Transverse colon (tissue), 4 donors: ENCODE data around the gene CTNNAL1. TPM values are rescaled to one million over a fixed set of nuclear protein-coding genes. Genes with fewer than 3 reads are reported as not detected.

Experiments used
- DNase-seq: peaks from one replicate; pipeline ENCODE4 v3.0.0-alpha.2; 2019
- H3K27ac ChIP-seq, 4 donors: fragments of 200-600 bp; sonication (generic); 2 replicates each; pipeline ENCODE4 v1.5.1; 2016 to 2018; ENCODE audit warnings: inconsistent platforms in 4 of 4
- H3K27me3 ChIP-seq: fragments of 200-600 bp; sonication (generic); 2 replicates; pipeline ENCODE4 v1.5.1; 2017; ENCODE audit warnings: inconsistent platforms
- H3K36me3 ChIP-seq, 4 donors: fragments of 200-600 bp; sonication (generic); 2 replicates each; pipeline ENCODE4 v1.5.1; 2017 to 2019; ENCODE audit warnings: inconsistent platforms in 4 of 4
- H3K4me1 ChIP-seq, 4 donors: fragments of 200-600 bp; sonication (generic); 2 replicates each; pipeline ENCODE4 v1.5.1; 2017 to 2020; ENCODE audit warnings: inconsistent platforms in 4 of 4
- H3K4me3 ChIP-seq, 4 donors: fragments of 200-600 bp; sonication (generic); 1 replicate in 1 of 4; 2 replicates in 3 of 4; pipeline versions ENCODE4 v1.5.1 to v1.6.1; 2017 to 2019; ENCODE audit warnings: inconsistent platforms in 4 of 4
- H3K9me3 ChIP-seq, 2 donors: fragments of 200-600 bp; sonication (generic); 2 replicates each; pipeline ENCODE4 v1.5.1; 2017 to 2019; ENCODE audit warnings: inconsistent platforms in 2 of 2
- EP300 ChIP-seq: sonication (generic); formaldehyde crosslinking; IDR thresholded peaks from one replicate; pipeline ENCODE4 v1.6.1; 2017; ENCODE audit warnings: antibody characterized with exemption, low read depth
- POLR2A ChIP-seq: fragments of 450-650 bp; IDR thresholded peaks from one replicate; pipeline ENCODE4 v1.6.1; 2016; ENCODE audit warnings: antibody characterized with exemption, mild to moderate bottlenecking, moderate library complexity
- POLR2AphosphoS5 ChIP-seq, 3 donors: sonication (generic); formaldehyde crosslinking; IDR thresholded peaks; one replicate each; pipeline ENCODE4 v1.6.1; 2016; ENCODE audit warnings: antibody characterized with exemption in 3 of 3
- WGBS, 2 donors: methylation state at CpG; one replicate each; pipeline ENCODE4 v1.1.5; 2018; ENCODE audit warnings: low coverage in 1 of 2; 5-methylcytosine and 5-hydroxymethylcytosine counted together
- in situ Hi-C, 4 donors: fragments of 200-750 bp; cut with MboI; loops; one replicate each; pipeline versions ENCODE4 v1.15.0 to v1.15.1; 2017; ENCODE audit warnings: low sequenced_read_pairs in 3 of 4, low pct_ligation_motif_present in 1 of 4, low pct_unique_long_range_greater_than_20kb in 1 of 4
- intact Hi-C: fragments of 100-400 bp; cut with DNase I; formaldehyde crosslinking; loops from one replicate; pipeline ENCODE4 v1.15.1; 2023; ENCODE audit warnings: low total_unique reads
- total RNA-seq, 4 donors: library from RNA; depleted of rRNA; stranded (reverse); fragments of >200 nt; gene quantifications; one replicate each; pipeline ENCODE4 v1.1.0, GENCODE V29; 2016
- TF ChIP-seq, protein P1 (sequence below), 5 experiments: fragments of 200-600 bp in 3 of 5; fragments of 450-650 bp in 2 of 5; sonication (generic) in 3 of 5; IDR thresholded peaks; 1 replicate in 2 of 5; 2 replicates in 3 of 5; pipeline ENCODE4 v1.5.1; 2016 to 2017; ENCODE audit warnings: antibody characterized with exemption in 5 of 5, inconsistent platforms in 3 of 5, mild to moderate bottlenecking in 2 of 5, moderate library complexity in 1 of 5

CTNNAL1 gene
- total RNA-seq, 4 donors from 2014 or later = 6.0 to 12.1 (median 8.1) TPM

DNA sequence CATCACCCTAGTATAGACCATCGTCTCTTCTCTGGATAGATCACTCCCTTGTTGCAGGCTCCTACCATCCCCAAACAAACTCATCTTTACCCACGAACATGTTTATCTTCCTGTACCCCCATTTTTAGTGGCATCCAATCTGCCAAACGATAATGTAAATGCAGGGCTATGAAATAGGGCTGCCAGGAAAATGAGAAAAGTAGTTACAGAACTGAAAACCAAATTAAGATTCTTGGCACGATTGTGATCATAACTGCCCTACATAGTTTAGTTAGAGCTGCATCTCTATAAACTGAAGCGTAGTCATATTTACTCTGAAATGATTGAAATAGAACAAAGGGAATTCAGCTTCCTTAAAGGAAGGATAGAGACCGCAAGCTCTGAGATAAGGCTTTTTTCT is 53.0 kb downstream of the CTNNAL1 start:
- Histone ChIP-seq H3K4me3 (no peak overlapping the region), H3K9me3 (no peaks in the 10 kb centered on the region), H3K27ac (no peak overlapping the region), H3K4me1 (no peaks in the 10 kb centered on the region), H3K36me3 (no peaks in the 10 kb centered on the region), H3K27me3 (no peaks in the 10 kb centered on the region)
- no peak for DNase-seq
- no peak for TF ChIP-seq EP300
- no peak for TF ChIP-seq POLR2A
- TF ChIP-seq, protein P1, sequence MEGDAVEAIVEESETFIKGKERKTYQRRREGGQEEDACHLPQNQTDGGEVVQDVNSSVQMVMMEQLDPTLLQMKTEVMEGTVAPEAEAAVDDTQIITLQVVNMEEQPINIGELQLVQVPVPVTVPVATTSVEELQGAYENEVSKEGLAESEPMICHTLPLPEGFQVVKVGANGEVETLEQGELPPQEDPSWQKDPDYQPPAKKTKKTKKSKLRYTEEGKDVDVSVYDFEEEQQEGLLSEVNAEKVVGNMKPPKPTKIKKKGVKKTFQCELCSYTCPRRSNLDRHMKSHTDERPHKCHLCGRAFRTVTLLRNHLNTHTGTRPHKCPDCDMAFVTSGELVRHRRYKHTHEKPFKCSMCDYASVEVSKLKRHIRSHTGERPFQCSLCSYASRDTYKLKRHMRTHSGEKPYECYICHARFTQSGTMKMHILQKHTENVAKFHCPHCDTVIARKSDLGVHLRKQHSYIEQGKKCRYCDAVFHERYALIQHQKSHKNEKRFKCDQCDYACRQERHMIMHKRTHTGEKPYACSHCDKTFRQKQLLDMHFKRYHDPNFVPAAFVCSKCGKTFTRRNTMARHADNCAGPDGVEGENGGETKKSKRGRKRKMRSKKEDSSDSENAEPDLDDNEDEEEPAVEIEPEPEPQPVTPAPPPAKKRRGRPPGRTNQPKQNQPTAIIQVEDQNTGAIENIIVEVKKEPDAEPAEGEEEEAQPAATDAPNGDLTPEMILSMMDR (IDR thresholded peaks at IDR 0.05) = no peak
- no peak for TF ChIP-seq POLR2AphosphoS5 (IDR thresholded peaks at IDR 0.05)
- in situ Hi-C loops (loop anchor here in 1 of 4 donors (25.0 kb wide), 1 partner anchor 98 kb away; the partner anchor contains the start of genes ACTL7A and ACTL7B), intact Hi-C loops (no loop called here)
- WGBS, 2 donors = 56 to 65% methylated on average over 6 of the region's 6 CpGs

GRCh38 chr9:108956631-108957026 is 56.7 kb downstream of the CTNNAL1 start:
- H3K36me3 ChIP-seq = no peaks in the 10 kb centered on the region
- peaks cover 0 to 6% (median 1%) of the 10 kb centered on the region in 4 donors for H3K4me1 ChIP-seq
- H3K27ac ChIP-seq = no peak overlapping the region
- no peak for DNase-seq
- H3K4me3 ChIP-seq = no peak overlapping the region
- in situ Hi-C loops (loop anchor here in 1 of 4 donors (25.0 kb wide), 1 partner anchor 94 kb away; the partner anchor contains the start of genes ACTL7A and ACTL7B), intact Hi-C loops (no loop called here)
- TF ChIP-seq, protein P1 (IDR thresholded peaks at IDR 0.05) = no peak
- TF ChIP-seq EP300 = no peak
- no peak for TF ChIP-seq POLR2A
- no peak for TF ChIP-seq POLR2AphosphoS5 (IDR thresholded peaks at IDR 0.05)
- H3K9me3 ChIP-seq = no peaks in the 10 kb centered on the region
- H3K27me3 ChIP-seq = no peaks in the 10 kb centered on the region

- Histone ChIP-seq H3K4me3 (no peak overlapping the region), H3K36me3 (no peaks in the 10 kb centered on the region), H3K9me3 (no peaks in the 10 kb centered on the region), H3K27me3 (no peaks in the 10 kb centered on the region), H3K27ac (no peak overlapping the region), H3K4me1 (peaks cover 0 to 6% (median 1%) of the 10 kb centered on the region in 4 donors)
- in situ Hi-C loops = loop anchor here in 1 of 4 donors (25.0 kb wide), 1 partner anchor 94 kb away; the partner anchor contains the start of genes ACTL7A and ACTL7B
- DNase-seq = no peak
- intact Hi-C loops = no loop called here
- WGBS, 2 donors = 76 to 83% methylated on average over 4 of the region's 4 CpGs
- TF ChIP-seq POLR2A = no peak
- TF ChIP-seq EP300 = no peak
- no peak for TF ChIP-seq POLR2AphosphoS5 (IDR thresholded peaks at IDR 0.05)
- TF ChIP-seq, protein P1 (IDR thresholded peaks at IDR 0.05) = no peak
These were observed 57.2 kb downstream of the CTNNAL1 start for GRCh38 chr9:108956022-108956630.

- WGBS, 2 donors = 0 to 2% methylated on average over 3 of the region's 3 CpGs
- TF ChIP-seq, protein P1 (IDR thresholded peaks at IDR 0.05) = peak; percentile 54 to 67 (median 63)
- TF ChIP-seq POLR2AphosphoS5 (IDR thresholded peaks at IDR 0.05) = no peak
- Histone ChIP-seq H3K4me3 (no peak overlapping the region), H3K4me1 (peaks cover 0 to 6% (median 1%) of the 10 kb centered on the region in 4 donors), H3K27ac (peak overlapping the region in 1 of 4 donors; percentile 1), H3K36me3 (no peaks in the 10 kb centered on the region), H3K27me3 (no peaks in the 10 kb centered on the region), H3K9me3 (no peaks in the 10 kb centered on the region)
- no peak for DNase-seq
- intact Hi-C loops (no loop called here), in situ Hi-C loops (loop anchor here in 1 of 4 donors (25.0 kb wide), 1 partner anchor 92 kb away; the partner anchor contains the start of genes ACTL7A and ACTL7B)
These were observed 59.2 kb downstream of the CTNNAL1 start for GRCh38 chr9:108953983-108954574.
